Suprapubic skin (tissue), 4 donors: ENCODE data around the gene WASHC4. TPM values are rescaled to one million over a fixed set of nuclear protein-coding genes. Genes with fewer than 3 reads are reported as not detected.

Source experiments
- DNase-seq, 2 donors: peaks; one replicate each; pipeline ENCODE4 v3.0.0-alpha.2; 2019; ENCODE audit warnings: low spot score in 2 of 2
- H3K27ac ChIP-seq: fragments of 200-600 bp; sonication (generic); one replicate; pipeline ENCODE4 v1.5.1; 2019
- H3K27me3 ChIP-seq: fragments of 200-600 bp; sonication (generic); one replicate; pipeline ENCODE4 v1.5.1; 2019
- H3K36me3 ChIP-seq: fragments of 200-600 bp; sonication (generic); one replicate; pipeline ENCODE4 v1.5.1; 2019
- H3K4me1 ChIP-seq: fragments of 200-600 bp; sonication (generic); one replicate; pipeline ENCODE4 v1.5.1; 2019
- H3K4me3 ChIP-seq: fragments of 200-600 bp; sonication (generic); one replicate; pipeline ENCODE4 v1.5.1; 2019; ENCODE audit warnings: mild to moderate bottlenecking
- H3K9me3 ChIP-seq: fragments of 200-600 bp; sonication (generic); one replicate; pipeline ENCODE4 v1.5.1; 2019
- EP300 ChIP-seq: sonication (generic); formaldehyde crosslinking; IDR thresholded peaks from one replicate; pipeline ENCODE4 v1.6.1; 2017; ENCODE audit warnings: antibody characterized with exemption
- POLR2A ChIP-seq, 2 donors: fragments of 450-650 bp; IDR thresholded peaks; one replicate each; pipeline ENCODE4 v1.6.1; 2017; ENCODE audit warnings: antibody characterized with exemption in 2 of 2, mild to moderate bottlenecking in 2 of 2, moderate library complexity in 2 of 2
- POLR2AphosphoS5 ChIP-seq, 3 donors: sonication (generic); formaldehyde crosslinking; IDR thresholded peaks; one replicate each; pipeline ENCODE4 v1.6.1; 2017; ENCODE audit warnings: antibody characterized with exemption in 3 of 3
- WGBS: methylation state at CpG from one replicate; pipeline ENCODE4 v1.1.5; 2018; 5-methylcytosine and 5-hydroxymethylcytosine counted together
- total RNA-seq, 4 donors: library from RNA; depleted of rRNA; stranded (reverse); fragments of >200 nt; gene quantifications; one replicate each; pipeline ENCODE4 v1.1.0, GENCODE V29; 2016
- TF ChIP-seq, protein P1 (sequence below), 2 donors: fragments of 200-600 bp in 1 of 2; fragments of 450-650 bp in 1 of 2; sonication (generic) in 1 of 2; IDR thresholded peaks; one replicate each; pipeline ENCODE4 v1.5.1; 2016 to 2019; ENCODE audit warnings: antibody characterized with exemption in 2 of 2, mild to moderate bottlenecking in 1 of 2, moderate library complexity in 1 of 2

WASHC4 gene
- total RNA-seq, 4 donors from 2014 or later: 24.9 to 66.5 (median 30.4) TPM

DNA sequence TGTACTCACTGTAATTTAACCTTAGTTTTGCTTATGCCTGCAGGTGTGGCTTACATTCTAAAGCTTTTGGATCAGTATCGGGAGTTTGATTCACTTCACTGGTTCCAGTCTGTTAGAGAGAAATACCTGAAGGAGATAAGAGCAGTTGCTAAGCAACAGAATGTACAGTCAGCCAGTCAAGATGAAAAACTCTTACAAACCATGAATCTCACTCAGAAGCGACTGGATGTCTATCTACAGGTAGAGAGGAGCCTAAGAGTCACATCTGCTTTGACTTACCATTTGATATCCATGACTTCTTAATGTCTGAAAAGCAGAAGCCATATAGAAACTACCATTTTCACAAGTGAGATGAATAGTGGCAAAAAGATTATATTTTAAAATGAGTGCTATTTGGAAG, 56.5 kb downstream of the WASHC4 start:
- Histone ChIP-seq H3K4me1 (no peaks in the 10 kb centered on the region), H3K36me3 (peaks cover 86% of the 10 kb centered on the region), H3K27me3 (no peaks in the 10 kb centered on the region), H3K27ac (no peak overlapping the region), H3K9me3 (no peaks in the 10 kb centered on the region), H3K4me3 (no peak overlapping the region)
- TF ChIP-seq, protein P1, sequence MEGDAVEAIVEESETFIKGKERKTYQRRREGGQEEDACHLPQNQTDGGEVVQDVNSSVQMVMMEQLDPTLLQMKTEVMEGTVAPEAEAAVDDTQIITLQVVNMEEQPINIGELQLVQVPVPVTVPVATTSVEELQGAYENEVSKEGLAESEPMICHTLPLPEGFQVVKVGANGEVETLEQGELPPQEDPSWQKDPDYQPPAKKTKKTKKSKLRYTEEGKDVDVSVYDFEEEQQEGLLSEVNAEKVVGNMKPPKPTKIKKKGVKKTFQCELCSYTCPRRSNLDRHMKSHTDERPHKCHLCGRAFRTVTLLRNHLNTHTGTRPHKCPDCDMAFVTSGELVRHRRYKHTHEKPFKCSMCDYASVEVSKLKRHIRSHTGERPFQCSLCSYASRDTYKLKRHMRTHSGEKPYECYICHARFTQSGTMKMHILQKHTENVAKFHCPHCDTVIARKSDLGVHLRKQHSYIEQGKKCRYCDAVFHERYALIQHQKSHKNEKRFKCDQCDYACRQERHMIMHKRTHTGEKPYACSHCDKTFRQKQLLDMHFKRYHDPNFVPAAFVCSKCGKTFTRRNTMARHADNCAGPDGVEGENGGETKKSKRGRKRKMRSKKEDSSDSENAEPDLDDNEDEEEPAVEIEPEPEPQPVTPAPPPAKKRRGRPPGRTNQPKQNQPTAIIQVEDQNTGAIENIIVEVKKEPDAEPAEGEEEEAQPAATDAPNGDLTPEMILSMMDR (IDR thresholded peaks at IDR 0.05): no peak
- TF ChIP-seq POLR2AphosphoS5 (IDR thresholded peaks at IDR 0.05) (no peak), EP300 (no peak), POLR2A (IDR thresholded peaks at IDR 0.05) (no peak)
- 73% methylated on average over 2 of the region's 2 CpGs for WGBS
- DNase-seq: no peak

DNA sequence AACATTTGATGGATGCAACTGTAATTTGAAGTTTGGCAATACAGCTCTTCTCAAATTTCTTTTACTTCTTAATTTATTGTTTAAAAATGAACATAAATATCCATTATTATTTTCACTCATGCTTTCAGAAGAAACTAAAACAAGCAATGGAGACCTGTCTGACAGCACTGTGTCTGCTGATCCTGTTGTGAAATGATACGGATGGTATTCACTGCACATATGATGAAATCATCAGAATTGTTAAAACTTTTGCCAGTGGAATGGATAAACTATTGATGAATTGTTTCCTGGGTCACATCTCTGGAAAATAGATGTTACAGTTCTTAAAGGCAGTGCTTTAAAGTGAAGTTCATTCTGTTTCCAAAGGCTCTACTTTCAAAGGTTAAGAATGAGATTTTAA, 59.2 kb downstream of the WASHC4 start:
- DNase-seq: no peak
- Histone ChIP-seq H3K4me3 (no peak overlapping the region), H3K27ac (no peak overlapping the region), H3K36me3 (peaks cover 70% of the 10 kb centered on the region), H3K27me3 (no peaks in the 10 kb centered on the region), H3K9me3 (no peaks in the 10 kb centered on the region), H3K4me1 (no peaks in the 10 kb centered on the region)
- TF ChIP-seq, protein P1 (IDR thresholded peaks at IDR 0.05): no peak
- TF ChIP-seq POLR2AphosphoS5 (IDR thresholded peaks at IDR 0.05): no peak
- no peak for TF ChIP-seq POLR2A (IDR thresholded peaks at IDR 0.05)
- TF ChIP-seq EP300: no peak
- WGBS: 72% methylated on average over 1 of the region's 1 CpG

GRCh38 chr12:105167346-105167745, 59.8 kb downstream of the WASHC4 start:
- no peak for TF ChIP-seq EP300
- TF ChIP-seq POLR2A (IDR thresholded peaks at IDR 0.05): no peak
- TF ChIP-seq, protein P1 (IDR thresholded peaks at IDR 0.05): no peak
- no peak for TF ChIP-seq POLR2AphosphoS5 (IDR thresholded peaks at IDR 0.05)
- no peaks in the 10 kb centered on the region for H3K27me3 ChIP-seq
- DNase-seq: no peak
- peaks cover 64% of the 10 kb centered on the region for H3K36me3 ChIP-seq
- H3K4me3 ChIP-seq: no peak overlapping the region
- no peaks in the 10 kb centered on the region for H3K4me1 ChIP-seq
- H3K9me3 ChIP-seq: no peaks in the 10 kb centered on the region
- no peak overlapping the region for H3K27ac ChIP-seq

DNA sequence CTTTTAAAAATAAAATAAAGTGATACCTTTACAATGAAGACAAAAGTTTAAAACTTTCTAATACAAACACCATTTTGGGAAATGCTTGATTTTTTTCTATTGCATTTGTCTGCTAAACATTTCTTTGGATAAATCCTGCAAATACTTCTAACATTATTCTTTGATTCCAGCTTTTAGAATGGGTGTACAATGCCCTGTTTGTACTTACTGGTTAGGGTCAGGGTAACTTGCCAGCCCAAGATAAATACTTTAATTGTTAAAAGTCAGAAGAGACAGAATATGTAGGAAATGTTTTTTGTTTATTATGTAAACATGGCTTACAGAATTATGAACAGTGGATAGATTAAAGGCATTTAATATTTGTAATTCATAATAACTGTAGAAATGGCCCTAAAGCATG, 60.5 kb downstream of the WASHC4 start:
- TF ChIP-seq, protein P1 (IDR thresholded peaks at IDR 0.05): no peak
- TF ChIP-seq POLR2A (IDR thresholded peaks at IDR 0.05) (no peak), POLR2AphosphoS5 (IDR thresholded peaks at IDR 0.05) (no peak), EP300 (no peak)
- H3K36me3 ChIP-seq: peaks cover 61% of the 10 kb centered on the region
- H3K27ac ChIP-seq: no peak overlapping the region
- H3K4me3 ChIP-seq: no peak overlapping the region
- no peaks in the 10 kb centered on the region for H3K4me1 ChIP-seq
- H3K9me3 ChIP-seq: no peaks in the 10 kb centered on the region
- DNase-seq: no peak
- no peaks in the 10 kb centered on the region for H3K27me3 ChIP-seq

GRCh38 chr12:105170139-105170538, 62.6 kb downstream of the WASHC4 start:
- WGBS: 82% methylated on average over 3 of the region's 3 CpGs
- Histone ChIP-seq H3K36me3 (peaks cover 59% of the 10 kb centered on the region), H3K27ac (no peak overlapping the region), H3K9me3 (no peaks in the 10 kb centered on the region), H3K4me3 (no peak overlapping the region), H3K27me3 (no peaks in the 10 kb centered on the region), H3K4me1 (no peaks in the 10 kb centered on the region)
- TF ChIP-seq EP300 (no peak), POLR2AphosphoS5 (IDR thresholded peaks at IDR 0.05) (no peak), POLR2A (IDR thresholded peaks at IDR 0.05) (no peak)
- TF ChIP-seq, protein P1 (IDR thresholded peaks at IDR 0.05): no peak
- no peak for DNase-seq
